H1 (cell line): ENCODE results near the gene ARHGAP42. TPM values are rescaled to one million over a fixed set of nuclear protein-coding genes. Genes with fewer than 3 reads are reported as not detected.

ENCODE experiments used
- CTCF ChIA-PET: fragments of 300-600 bp; sonication (Branson Sonifier 250); formaldehyde crosslinking; loops from one replicate; lab custom pipeline; 2021; ENCODE audit not compliant: partially characterized antibody; lab: Charles Lee
- POLR2A ChIA-PET: fragments of 300-600 bp; sonication (Branson Sonifier 250); formaldehyde crosslinking; loops from one replicate; lab custom pipeline; 2021; ENCODE audit warnings: inconsistent platforms; ENCODE audit not compliant: partially characterized antibody; lab: Charles Lee
- DNase-seq, 2 experiments: peaks; one replicate each; pipeline versions ENCODE4 v3.0.0 to v3.0.0-alpha.2; 2010 to 2022; ENCODE audit warnings: low spot score in 2 of 2, low read depth in 1 of 2, mixed read lengths in 1 of 2
- FAIRE-seq: peaks from 2 replicates; lab custom pipeline; 2011; peaks lifted over from hg19 to GRCh38; lab: Jason Lieb, UNC
- H2AFZ ChIP-seq: 2 replicates; pipeline ENCODE4 v1.8.1; 2012; ENCODE audit warnings: low read length, inconsistent platforms
- H2AK5ac ChIP-seq: 2 replicates; pipeline ENCODE4 v1.6.1; 2013; ENCODE audit warnings: low read depth, low read length
- H2BK120ac ChIP-seq: replicated peaks from 2 replicates; pipeline ENCODE3; 2013; ENCODE audit warnings: low read depth, low read length, inconsistent platforms
- H2BK12ac ChIP-seq: 2 replicates; pipeline ENCODE4 v1.6.1; 2013; ENCODE audit warnings: low read depth, low read length
- H2BK15ac ChIP-seq: 2 replicates; pipeline ENCODE4 v1.6.1; 2013; ENCODE audit warnings: low read length
- H2BK20ac ChIP-seq: 2 replicates; pipeline ENCODE4 v1.6.1; 2013; ENCODE audit warnings: low read length
- H2BK5ac ChIP-seq: 2 replicates; pipeline ENCODE4 v1.6.1; 2013; ENCODE audit warnings: low read depth, low read length
- H3K14ac ChIP-seq: 2 replicates; pipeline ENCODE4 v1.6.1; 2013; ENCODE audit warnings: inconsistent platforms; ENCODE audit not compliant: insufficient read length
- H3K18ac ChIP-seq: 2 replicates; pipeline ENCODE4 v1.6.1; 2013; ENCODE audit warnings: low read length; ENCODE audit errors: extremely low read depth
- H3K23ac ChIP-seq: 2 replicates; pipeline ENCODE4 v1.6.1; 2013; ENCODE audit warnings: inconsistent platforms; ENCODE audit not compliant: insufficient read length
- H3K23me2 ChIP-seq: 2 replicates; pipeline ENCODE4 v1.6.1; 2013; ENCODE audit warnings: low read depth, low read length
- H3K27ac ChIP-seq: 2 replicates; pipeline ENCODE4 v1.6.1; 2011; ENCODE audit warnings: low read depth, low read length, inconsistent platforms
- H3K27me3 ChIP-seq, 4 experiments: replicated peaks in 1 of 4; 1 replicate in 1 of 4; 2 replicates in 3 of 4; pipeline versions ENCODE4 v1.6.1 to v1.8.1; 2011 to 2013; ENCODE audit warnings: low read length in 3 of 4, mild to moderate bottlenecking in 3 of 4, inconsistent platforms in 2 of 4, mixed read lengths in 2 of 4, moderate library complexity in 1 of 4; ENCODE audit not compliant: control insufficient read depth in 3 of 4, insufficient read depth in 3 of 4; ENCODE audit errors: extremely low read depth in 1 of 4
- H3K36me3 ChIP-seq, 4 experiments: 2 replicates each; pipeline versions ENCODE4 v1.6.1 to v1.8.1; 2011 to 2013; ENCODE audit warnings: mild to moderate bottlenecking in 4 of 4, low read length in 3 of 4, moderate library complexity in 2 of 4, control low read depth in 1 of 4, inconsistent platforms in 1 of 4; ENCODE audit not compliant: insufficient read depth in 4 of 4, control insufficient read depth in 2 of 4
- H3K4ac ChIP-seq: replicated peaks from 2 replicates; pipeline ENCODE3; 2013; ENCODE audit warnings: low read length, low read depth, mixed read lengths, inconsistent platforms; ENCODE audit not compliant: insufficient read length
- H3K4me1 ChIP-seq, 4 experiments: replicated peaks in 1 of 4; 1 replicate in 1 of 4; 2 replicates in 3 of 4; pipeline versions ENCODE4 v1.6.1 to v1.8.1; 2011 to 2013; ENCODE audit warnings: low read length in 3 of 4, inconsistent platforms in 2 of 4, mixed read lengths in 1 of 4; ENCODE audit not compliant: insufficient read depth in 4 of 4, control insufficient read depth in 3 of 4
- H3K4me2 ChIP-seq, 2 experiments: 2 replicates each; pipeline versions ENCODE4 v1.6.1 to v1.8.1; 2011 to 2013; ENCODE audit warnings: low read depth in 2 of 2, low read length in 2 of 2, control low read depth in 1 of 2, inconsistent platforms in 1 of 2, mild to moderate bottlenecking in 1 of 2; ENCODE audit not compliant: insufficient read depth in 1 of 2
- H3K4me3 ChIP-seq, 4 experiments: fragments of 200-600, 300-600 bp in 1 of 4; sonication (generic), shearing (Covaris generic), sonication (Bioruptor Twin) in 1 of 4; 2 replicates each; pipeline versions ENCODE4 v1.5.1 to v1.8.1; 2011 to 2016; ENCODE audit warnings: low read length in 4 of 4, low read depth in 3 of 4, control low read depth in 2 of 4, inconsistent platforms in 2 of 4, mild to moderate bottlenecking in 2 of 4, mixed read lengths in 1 of 4, moderate library complexity in 1 of 4; ENCODE audit not compliant: insufficient read depth in 2 of 4; ENCODE audit errors: extremely low read depth in 1 of 4
- H3K56ac ChIP-seq: replicated peaks from 2 replicates; pipeline ENCODE3; 2013; ENCODE audit warnings: low read depth, mild to moderate bottlenecking, mixed read lengths, low read length, inconsistent platforms; ENCODE audit not compliant: insufficient read length
- H3K79me1 ChIP-seq: 2 replicates; pipeline ENCODE4 v1.6.1; 2013; ENCODE audit warnings: low read depth, low read length, control low read depth
- H3K79me2 ChIP-seq, 2 experiments: 2 replicates each; pipeline versions ENCODE4 v1.6.1 to v1.8.1; 2012 to 2013; ENCODE audit warnings: low read length in 2 of 2, mild to moderate bottlenecking in 2 of 2, inconsistent platforms in 1 of 2; ENCODE audit not compliant: insufficient read depth in 2 of 2, control insufficient read depth in 1 of 2
- H3K9ac ChIP-seq, 4 experiments: replicated peaks in 1 of 4; 1 replicate in 1 of 4; 2 replicates in 3 of 4; pipeline versions ENCODE4 v1.6.1 to v1.8.1; 2011 to 2013; ENCODE audit warnings: low read depth in 3 of 4, low read length in 3 of 4, control low read depth in 2 of 4, mild to moderate bottlenecking in 2 of 4, moderate library complexity in 2 of 4, inconsistent platforms in 1 of 4; ENCODE audit errors: extremely low read depth in 1 of 4
- H3K9me3 ChIP-seq, 2 experiments: 2 replicates each; pipeline versions ENCODE4 v1.6.1 to v1.8.1; 2012 to 2013; ENCODE audit warnings: mild to moderate bottlenecking in 2 of 2, moderate library complexity in 2 of 2, control low read depth in 1 of 2, inconsistent platforms in 1 of 2, low read depth in 1 of 2, low read length in 1 of 2, mixed read lengths in 1 of 2; ENCODE audit not compliant: insufficient read depth in 2 of 2
- H4K20me1 ChIP-seq, 2 experiments: replicated peaks in 1 of 2; 2 replicates each; pipeline versions ENCODE3 to v1.8.1; 2011 to 2013; ENCODE audit warnings: inconsistent platforms in 2 of 2, low read length in 2 of 2, mild to moderate bottlenecking in 1 of 2; ENCODE audit not compliant: insufficient read depth in 2 of 2, control insufficient read depth in 1 of 2
- H4K5ac ChIP-seq: 2 replicates; pipeline ENCODE4 v1.6.1; 2013; ENCODE audit warnings: low read length, low read depth, mixed read lengths, inconsistent platforms; ENCODE audit not compliant: insufficient read length
- H4K8ac ChIP-seq: 2 replicates; pipeline ENCODE4 v1.8.0; 2013; ENCODE audit warnings: mild to moderate bottlenecking, moderate library complexity, low read length, inconsistent platforms; ENCODE audit not compliant: insufficient read depth; ENCODE audit errors: extremely low read depth
- H4K91ac ChIP-seq: replicated peaks from 2 replicates; pipeline ENCODE3; 2013; ENCODE audit warnings: low read length, mixed read lengths, inconsistent platforms; ENCODE audit not compliant: insufficient read length
- ASH2L ChIP-seq: fragments of 200-600, 300-600 bp; sonication (generic); IDR thresholded peaks from one replicate; pipeline ENCODE4 v1.7.1; 2017; ENCODE audit warnings: low read length
- BACH1 ChIP-seq: IDR thresholded peaks from 2 replicates; pipeline ENCODE4 v1.6.1; 2012; ENCODE audit warnings: low read length, improper control_type of control experiment
- BRCA1 ChIP-seq: IDR thresholded peaks from 2 replicates; pipeline ENCODE4 v1.6.1; 2012; ENCODE audit warnings: low read depth, low read length, improper control_type of control experiment
- CBX5 ChIP-seq: fragments of 300-800, 300-1000 bp; sonication (generic); IDR thresholded peaks from 2 replicates; pipeline ENCODE4 v1.7.1; 2016; ENCODE audit warnings: antibody characterized with exemption, low read length, low read depth
- CTBP2 ChIP-seq: IDR thresholded peaks from 2 replicates; pipeline ENCODE4 v1.7.0; 2011; ENCODE audit warnings: borderline replicate concordance, mild to moderate bottlenecking, moderate library complexity, mixed read lengths, low read length; ENCODE audit not compliant: insufficient read depth, insufficient read length
- E2F6 ChIP-seq: IDR thresholded peaks from 2 replicates; pipeline ENCODE4 v1.6.1; 2012; ENCODE audit warnings: inconsistent platforms
- EGR1 ChIP-seq: IDR thresholded peaks from 2 replicates; pipeline ENCODE4 v1.6.1; 2011; ENCODE audit warnings: low read depth, low read length, borderline replicate concordance
- JUND ChIP-seq: IDR thresholded peaks from 2 replicates; pipeline ENCODE4 v1.6.1; 2011; ENCODE audit warnings: mild to moderate bottlenecking, improper control_type of control experiment, low read length
- KDM1A ChIP-seq: fragments of 200-600, 300-600 bp; sonication (generic); IDR thresholded peaks from 2 replicates; pipeline ENCODE4 v1.7.1; 2016; ENCODE audit warnings: mild to moderate bottlenecking, low read length, borderline replicate concordance
- SAP30 ChIP-seq: fragments of 300-600 bp; sonication (generic); IDR thresholded peaks from 2 replicates; pipeline ENCODE4 v1.7.1; 2012; ENCODE audit warnings: low read length, moderate library complexity, mild to moderate bottlenecking, inconsistent platforms; ENCODE audit not compliant: insufficient read depth, insufficient replicate concordance
- SIN3A ChIP-seq, 2 experiments: IDR thresholded peaks in 1 of 2; conservative IDR thresholded peaks in 1 of 2; 2 replicates each; pipeline ENCODE4 v1.6.1; 2011 to 2012; ENCODE audit warnings: low read length in 2 of 2, improper control_type of control experiment in 1 of 2, low read depth in 1 of 2, mild to moderate bottlenecking in 1 of 2
- SIRT6 ChIP-seq: IDR thresholded peaks from one replicate; pipeline ENCODE4 v1.7.1; 2012; ENCODE audit warnings: low read length, inconsistent platforms
- TBP ChIP-seq: IDR thresholded peaks from 2 replicates; pipeline ENCODE4 v1.6.1; 2011; ENCODE audit warnings: low read depth, low read length, improper control_type of control experiment
- ZNF274 ChIP-seq: IDR thresholded peaks from 2 replicates; pipeline ENCODE4 v1.7.0; 2012; ENCODE audit warnings: low read length, borderline replicate concordance; ENCODE audit errors: extremely low read depth
- WGBS, 2 experiments: shearing (Covaris generic) in 1 of 2; methylation state at CpG; one replicate each; pipeline versions ENCODE4 v1.1.6 to v1.1.7; 2013 to 2015; ENCODE audit warnings: low lambda C conversion rate in 2 of 2, mixed read lengths in 2 of 2, inconsistent platforms in 1 of 2, low coverage in 1 of 2, missing lambda C conversion rate in 1 of 2; ENCODE audit not compliant: insufficient replicate concordance in 2 of 2, insufficient coverage in 1 of 2, insufficient read length in 1 of 2; ENCODE audit errors: extremely low coverage in 1 of 2, missing lambda C conversion rate in 1 of 2; 5-methylcytosine and 5-hydroxymethylcytosine counted together
- polyA plus RNA-seq, 7 experiments: library from polyadenylated mRNA; depleted of rRNA in 3 of 7; stranded (reverse) in 5 of 7; unstranded in 2 of 7; fragments of >200 nt in 5 of 7; fragments of 200-250 nt in 2 of 7; gene quantifications; 1 replicate in 5 of 7; 2 replicates in 1 of 7; 4 replicates in 1 of 7; pipeline versions ENCODE4 v1.2.1 to v1.2.3, GENCODE V29; 2011 to 2013; ENCODE audit warnings: missing spikeins in 2 of 7, mixed read lengths in 2 of 7
- total RNA-seq: library from RNA; stranded (reverse); fragmentation: NEBNext Ultra II Directional; extraction: Animal tissue kit (Norgen Biotek cat#: 25700); gene quantifications from 2 replicates; pipeline ENCODE4 v1.2.1, GENCODE V29; 2021

The ARHGAP42 gene
- total and polyA plus RNA-seq, 2 of the 8 experiments (the other 6 are each of a cell fraction or from before 2014, with no cell fraction given), result 22.2 to 33.5 TPM

- Histone ChIP-seq H3K23me2 (no peaks in the 10 kb centered on the region), H3K4me3 (no peak overlapping the region), H3K27me3 (no peaks in the 10 kb centered on the region), H4K91ac (no peak overlapping the region), H3K4ac (no peak overlapping the region), H3K9me3 (no peaks in the 10 kb centered on the region), H3K56ac (no peak overlapping the region), H3K4me1 (no peaks in the 10 kb centered on the region), H2BK12ac (no peak overlapping the region), H2BK20ac (no peak overlapping the region), H4K20me1 (no peaks in the 10 kb centered on the region), H3K36me3 (no peaks in the 10 kb centered on the region; a peak in 1 of 8 replicates), H2BK5ac (no peak overlapping the region), H3K4me2 (no peak overlapping the region), H4K5ac (no peak overlapping the region), H2AFZ (no peak overlapping the region), H2AK5ac (no peak overlapping the region), H3K79me1 (no peaks in the 10 kb centered on the region), H3K14ac (no peak overlapping the region), H4K8ac (no peak overlapping the region), H3K9ac (no peak overlapping the region), H2BK120ac (no peak overlapping the region), H3K23ac (no peak overlapping the region), H3K27ac (no peak overlapping the region), H3K18ac (no peak overlapping the region), H2BK15ac (no peak overlapping the region), H3K79me2 (no peaks in the 10 kb centered on the region)
- no peak for FAIRE-seq
- CTCF ChIA-PET, result interaction anchor here (1.3 to 1.6 kb wide), 3 partner anchors 11 to 22 kb away, joined by 3 to 4 read pairs (median 3); no protein-coding TSS in a partner anchor
- DNase-seq, result no peak
- 85% methylated on average over 1 of the region's 1 CpG; no CpG with 5 or more reads in 1 of the 2 experiments for WGBS, 2 experiments
- POLR2A ChIA-PET, result no interaction called here
- TF ChIP-seq CBX5, result no peak
- no peak for TF ChIP-seq KDM1A
- no peak for TF ChIP-seq TBP
- TF ChIP-seq BRCA1, result no peak
- TF ChIP-seq ASH2L, result no peak
- TF ChIP-seq SIN3A (conservative IDR thresholded peaks at IDR 0.05 in 1 of 2, IDR thresholded peaks at IDR 0.05 in 1 of 2; ENCODE audit: low read depth in 1 of 2, low read length in 2 of 2), result no peak
- no peak for TF ChIP-seq SIRT6
- no peak for TF ChIP-seq EGR1
- no peak for TF ChIP-seq E2F6
- no peak for TF ChIP-seq SAP30
- no peak for TF ChIP-seq ZNF274
- TF ChIP-seq JUND, result no peak
- no peak for TF ChIP-seq CTBP2
- TF ChIP-seq BACH1, result no peak
Observed at GRCh38 chr11:100990931-100991330, 303.8 kb downstream of the ARHGAP42 start.
